SK-N-SH treated with all-trans-retinoic acid at 6 μM for 48 hours (cell line): ENCODE results near the gene DNAI4.

Source experiments
- BACH2 ChIP-seq: fragments of 250-450 bp; sonication (Bioruptor Pico); IDR thresholded peaks from 2 replicates; pipeline ENCODE4 v1.9.0; 2021; ENCODE audit warnings: mild to moderate bottlenecking, borderline replicate concordance
- GLIS3 ChIP-seq: fragments of 250-450 bp; sonication (Bioruptor Pico); IDR thresholded peaks from 2 replicates; pipeline ENCODE4 v1.5.0; 2020; ENCODE audit warnings: mild to moderate bottlenecking, moderate library complexity
- RARB ChIP-seq: fragments of 250-450 bp; sonication (Bioruptor Pico); IDR thresholded peaks from 2 replicates; pipeline ENCODE4 v1.8.0; 2021; ENCODE audit warnings: mild to moderate bottlenecking, moderate library complexity
- ZC3H10 ChIP-seq: fragments of 250-450 bp; sonication (Bioruptor Pico); IDR thresholded peaks from 2 replicates; pipeline ENCODE4 v1.5.1; 2021; ENCODE audit warnings: mild to moderate bottlenecking, moderate library complexity
- ZFP3 ChIP-seq: fragments of 250-450 bp; sonication (Bioruptor Pico); IDR thresholded peaks from 2 replicates; pipeline ENCODE4 v1.5.0; 2020; ENCODE audit warnings: mild to moderate bottlenecking, moderate library complexity
- ZFP30 ChIP-seq: fragments of 450-650 bp; formaldehyde crosslinking; IDR thresholded peaks from 2 replicates; pipeline ENCODE4 v1.5.0; 2022; ENCODE audit warnings: mild to moderate bottlenecking, moderate library complexity
- ZNF565 ChIP-seq: fragments of 450-650 bp; formaldehyde crosslinking; conservative IDR thresholded peaks from 2 replicates; pipeline ENCODE4 v1.5.0; 2020; ENCODE audit warnings: low read depth, mild to moderate bottlenecking, moderate library complexity

GRCh38 chr1:66852870-66853269 lies 71.8 kb downstream of the DNAI4 start:
- TF ChIP-seq ZFP3, result no peak
- TF ChIP-seq RARB, result no peak
- TF ChIP-seq BACH2, result no peak
- TF ChIP-seq ZFP30 (CRISPR knock-in tag), result no peak
- TF ChIP-seq ZNF565 (CRISPR knock-in tag), result no peak
- TF ChIP-seq GLIS3 (CRISPR knock-in tag), result no peak
- TF ChIP-seq ZC3H10 (CRISPR knock-in tag), result no peak
